Embryonic facial prominence (tissue), 1 donor: ENCODE results near the gene BTBD6.

ENCODE experiments used
- DNase-seq: peaks from one replicate; pipeline ENCODE4 v3.0.0-alpha.2; 2016; ENCODE audit errors: extremely low spot score

Gene BTBD6

GRCh38 chr14:105211086-105211757, 37.1 kb upstream of the BTBD6 start:
- no peak for DNase-seq

- DNase-seq, result no peak
These were observed 36.6 kb upstream of the BTBD6 start for GRCh38 chr14:105211758-105212089.

GRCh38 chr14:105212541-105213300, 35.6 kb upstream of the BTBD6 start:
- DNase-seq, result no peak

- no peak for DNase-seq
These were observed 35.0 kb upstream of the BTBD6 start for GRCh38 chr14:105213361-105213760.

GRCh38 chr14:105214324-105214915, 33.9 kb upstream of the BTBD6 start:
- no peak for DNase-seq

GRCh38 chr14:105215602-105216001, 32.7 kb upstream of the BTBD6 start:
- no peak for DNase-seq

- DNase-seq, result no peak
These were observed 31.7 kb upstream of the BTBD6 start for GRCh38 chr14:105216490-105217247.

GRCh38 chr14:105217774-105218173, 30.6 kb upstream of the BTBD6 start:
- no peak for DNase-seq

- DNase-seq, result no peak
These were observed 29.7 kb upstream of the BTBD6 start for GRCh38 chr14:105218611-105219010.

GRCh38 chr14:105219043-105219612, 29.2 kb upstream of the BTBD6 start:
- no peak for DNase-seq

- DNase-seq, result no peak
These were observed 28.6 kb upstream of the BTBD6 start for GRCh38 chr14:105219753-105220152.

GRCh38 chr14:105220699-105221597, 27.4 kb upstream of the BTBD6 start:
- no peak for DNase-seq

GRCh38 chr14:105221598-105222178, 26.6 kb upstream of the BTBD6 start:
- DNase-seq, result no peak

GRCh38 chr14:105223260-105223659, 25.1 kb upstream of the BTBD6 start:
- no peak for DNase-seq

- no peak for DNase-seq
These were observed 24.4 kb upstream of the BTBD6 start for GRCh38 chr14:105223770-105224544.

GRCh38 chr14:105224845-105225570, 23.3 kb upstream of the BTBD6 start:
- DNase-seq, result no peak

GRCh38 chr14:105226198-105226597, 22.1 kb upstream of the BTBD6 start:
- no peak for DNase-seq

- no peak for DNase-seq
These were observed 21.0 kb upstream of the BTBD6 start for GRCh38 chr14:105227346-105227745.

- DNase-seq, result no peak
These were observed 19.8 kb upstream of the BTBD6 start for GRCh38 chr14:105228562-105228961.
